HG02610 (cell line): Measurements from ENCODE around the gene FGFRL1.

Experiments
- ATAC-seq: cut with Tn5 transposase; IDR thresholded peaks from one replicate; pipeline ENCODE4 v1.9.1; 2021; ENCODE audit warnings: mild to moderate bottlenecking, moderate library complexity; ENCODE audit not compliant: unreplicated experiment

FGFRL1 gene

DNA sequence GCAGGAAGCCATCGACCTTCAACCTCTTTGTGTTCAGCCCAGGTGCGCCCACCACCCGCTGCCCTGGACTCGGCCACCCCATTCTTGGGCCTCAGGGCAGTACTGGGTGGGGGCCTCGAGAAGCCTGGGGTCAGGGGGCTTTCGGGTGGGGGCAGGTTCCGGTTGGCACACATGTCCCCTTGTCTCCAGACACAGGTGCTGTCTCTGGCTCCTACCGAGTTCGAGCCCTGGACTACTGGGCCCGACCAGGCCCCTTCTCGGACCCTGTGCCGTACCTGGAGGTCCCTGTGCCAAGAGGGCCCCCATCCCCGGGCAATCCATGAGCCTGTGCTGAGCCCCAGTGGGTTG, 7.4 kb upstream of the FGFRL1 start:
- no peak for ATAC-seq

DNA sequence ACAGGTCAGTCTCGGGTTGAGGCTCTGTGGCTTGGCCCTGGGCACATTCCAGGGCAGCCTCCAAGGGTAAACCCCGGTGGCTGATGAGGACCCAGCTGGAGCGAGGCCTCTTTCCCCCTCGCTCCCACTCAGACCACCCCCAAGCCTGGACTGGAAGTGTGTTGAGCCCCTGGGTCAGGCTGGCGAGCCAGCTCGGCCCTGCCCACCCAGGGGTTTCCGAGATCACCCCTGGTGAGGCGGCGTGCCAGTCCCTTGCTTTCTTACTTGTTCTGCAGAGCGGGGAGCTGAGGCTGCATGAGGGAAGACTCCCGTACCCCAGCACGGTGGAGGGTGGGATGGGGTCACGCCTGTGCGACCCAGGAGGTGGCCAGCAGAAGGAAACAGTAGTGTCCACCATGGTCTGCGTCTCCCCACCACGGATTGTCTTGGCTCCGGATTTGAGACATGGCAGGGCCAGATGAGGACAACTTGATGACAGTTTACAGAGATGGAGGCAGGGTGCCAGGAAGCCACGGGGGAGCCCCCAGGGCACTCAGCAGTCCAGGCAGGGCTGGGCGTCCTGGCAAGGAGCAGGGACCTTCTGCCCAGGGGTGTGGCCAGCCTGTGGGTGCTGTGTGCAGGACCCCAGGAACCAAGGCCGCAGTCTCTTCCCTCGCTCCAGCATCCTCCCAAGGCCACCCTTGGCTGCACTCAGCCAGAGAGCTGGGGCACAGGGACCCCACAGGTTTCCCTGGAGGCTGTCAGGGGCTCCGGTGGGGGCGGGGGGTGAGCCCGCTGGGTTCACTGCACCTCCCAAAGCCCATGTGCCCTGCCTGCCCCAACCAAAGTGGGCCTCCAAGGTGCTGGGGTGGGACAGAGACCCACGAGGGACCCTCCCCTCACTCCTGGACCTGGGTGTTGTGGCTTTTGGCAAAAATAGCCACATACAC, 6.6 kb upstream of the FGFRL1 start:
- no peak for ATAC-seq

DNA sequence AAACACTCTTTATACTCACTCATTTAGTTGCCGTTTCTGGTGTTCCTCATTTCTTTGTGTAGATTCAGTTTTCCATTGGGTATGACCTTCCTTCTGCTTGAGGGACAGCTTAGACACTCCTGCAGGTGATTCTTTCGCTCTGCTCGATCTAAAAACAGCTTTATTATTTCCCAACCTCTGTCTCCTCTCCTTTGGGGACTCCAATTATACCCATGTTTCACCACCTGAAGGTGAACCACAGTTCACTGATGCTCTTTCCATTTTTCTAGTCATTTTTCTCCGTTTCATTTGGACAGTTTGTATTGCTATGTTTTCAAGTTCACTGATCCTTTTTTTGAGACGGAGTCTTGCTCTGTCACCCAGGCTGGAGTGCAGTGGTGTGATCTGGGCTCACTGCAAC, 4.6 kb upstream of the FGFRL1 start:
- no peak for ATAC-seq

DNA sequence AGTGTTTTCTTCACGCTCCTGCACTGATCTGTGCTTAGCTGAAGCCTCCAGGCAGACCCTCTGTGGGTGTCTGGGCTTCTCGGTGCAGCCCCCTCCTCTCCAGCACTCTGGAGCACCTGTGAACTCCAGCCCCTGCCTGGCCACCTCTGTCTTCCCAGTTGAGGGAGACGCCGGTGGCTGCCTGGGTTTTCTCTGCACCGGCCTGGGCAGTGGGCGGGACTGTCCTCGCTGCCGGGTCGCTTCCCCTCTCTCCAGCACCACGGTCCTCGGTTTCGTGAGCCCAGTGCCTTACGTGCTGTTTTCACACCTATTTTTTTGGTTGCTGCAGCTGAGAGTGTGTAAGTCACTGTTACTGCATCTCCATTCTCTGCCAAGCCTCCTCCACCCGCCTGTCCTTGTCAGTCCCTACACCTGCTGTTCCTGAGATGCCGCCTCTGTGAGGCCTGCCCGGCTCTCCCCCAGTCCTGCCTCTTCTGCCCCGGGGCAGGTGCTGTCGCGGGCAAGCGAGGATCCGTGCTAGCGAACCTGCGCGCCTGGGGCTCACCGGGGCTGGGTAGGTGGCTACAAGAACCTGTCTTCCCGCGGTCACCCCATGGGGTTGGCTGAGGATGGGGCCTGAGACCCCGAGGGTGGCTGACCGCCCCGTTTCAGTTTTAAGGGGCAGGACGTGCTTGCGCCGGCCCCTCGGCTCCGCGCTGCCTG, 2.4 kb upstream of the FGFRL1 start:
- no peak for ATAC-seq

DNA sequence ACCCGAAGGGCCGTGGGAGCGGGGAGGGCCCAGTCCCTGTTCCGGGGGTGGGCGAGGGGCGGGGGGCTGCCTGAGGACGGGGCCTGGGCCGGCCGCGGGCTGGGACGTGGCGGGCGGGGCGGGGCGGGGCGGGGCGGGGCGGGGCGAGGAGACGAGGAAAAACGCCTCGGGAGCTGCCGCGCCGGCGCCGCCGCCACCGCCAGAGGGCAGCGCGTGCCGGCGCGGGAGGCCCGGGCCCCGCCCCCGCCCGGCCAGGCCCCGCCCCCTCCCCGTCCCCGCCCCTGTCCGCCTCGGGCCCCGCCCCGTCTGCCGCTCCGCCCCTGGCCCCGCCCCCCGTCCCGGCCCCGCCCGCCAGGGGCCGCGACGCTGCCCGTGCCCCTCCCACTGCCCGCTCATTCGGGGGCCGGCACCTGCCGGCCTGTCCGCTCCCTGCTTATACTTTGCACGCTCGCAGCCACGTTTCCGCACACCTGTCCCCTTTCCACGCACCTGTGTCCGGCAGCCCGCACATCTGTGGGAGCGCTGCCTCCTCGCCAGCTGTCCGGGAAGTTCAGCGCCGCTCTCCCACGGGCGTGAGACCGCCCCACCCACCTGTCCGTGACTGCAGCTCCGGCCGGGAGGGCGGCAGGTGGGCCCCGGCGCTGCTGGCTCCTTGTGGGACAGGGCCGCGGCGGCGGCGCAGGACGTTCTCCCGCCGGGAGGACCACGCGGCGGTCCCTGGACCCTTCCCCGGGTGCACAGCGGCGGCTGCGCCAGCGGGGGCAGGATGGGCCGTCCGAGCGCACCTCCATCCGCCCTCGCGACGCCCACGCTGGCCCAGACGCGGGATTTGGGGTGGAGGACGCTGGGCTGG, 1.7 kb upstream of the FGFRL1 start:
- ATAC-seq, result peak; percentile 28

DNA sequence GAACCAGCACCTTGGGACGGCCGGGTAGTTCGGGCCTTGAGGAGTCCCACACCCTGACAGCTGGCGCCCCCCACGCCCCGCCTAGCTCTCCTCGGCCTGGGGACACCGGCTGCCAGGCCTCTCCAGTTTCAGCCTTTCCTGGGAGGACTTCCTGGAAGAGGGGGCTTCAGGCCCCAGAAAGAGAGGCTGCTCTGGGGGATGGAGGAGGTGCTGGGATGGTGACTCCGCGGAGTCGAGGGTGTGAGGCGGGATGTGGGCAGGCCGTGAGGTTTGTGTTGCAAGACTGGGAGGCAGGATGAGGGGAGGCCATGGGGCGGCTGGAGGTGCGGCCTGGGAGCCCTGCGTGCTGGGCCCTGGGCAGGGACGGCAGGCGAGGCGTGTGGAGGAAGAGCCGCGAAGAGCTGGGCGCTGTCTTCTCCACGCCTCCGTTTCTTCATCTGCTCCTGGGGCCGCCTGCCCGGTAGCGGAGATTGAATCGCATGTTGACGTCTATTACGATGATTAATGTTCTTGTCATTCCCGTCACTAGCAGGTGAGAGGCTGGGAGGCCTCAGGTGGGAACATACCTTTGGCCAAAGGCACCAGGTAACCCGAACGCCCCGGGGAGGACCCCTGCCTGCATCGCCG, 918 bp upstream of the FGFRL1 start:
- peak; percentile 11 for ATAC-seq

DNA sequence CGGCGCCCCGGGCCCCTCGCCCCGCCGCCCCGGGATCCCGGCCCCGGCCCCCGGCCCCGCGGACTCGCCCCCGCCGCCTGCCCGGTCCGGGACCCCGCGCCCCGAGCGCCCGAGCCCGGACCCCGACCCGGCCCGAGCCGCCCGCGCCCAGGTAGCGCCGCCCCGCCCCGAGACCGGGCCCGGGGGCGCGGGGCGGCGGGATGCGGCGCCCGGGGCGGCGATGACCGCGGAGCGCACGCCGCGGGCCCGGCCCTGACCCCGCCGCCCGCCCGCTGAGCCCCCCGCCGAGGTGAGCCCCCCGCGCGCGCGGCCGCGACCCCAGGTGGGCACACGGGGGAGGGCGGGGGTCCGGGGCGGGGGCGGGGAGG, 224 bp downstream of the FGFRL1 start:
- no peak for ATAC-seq

DNA sequence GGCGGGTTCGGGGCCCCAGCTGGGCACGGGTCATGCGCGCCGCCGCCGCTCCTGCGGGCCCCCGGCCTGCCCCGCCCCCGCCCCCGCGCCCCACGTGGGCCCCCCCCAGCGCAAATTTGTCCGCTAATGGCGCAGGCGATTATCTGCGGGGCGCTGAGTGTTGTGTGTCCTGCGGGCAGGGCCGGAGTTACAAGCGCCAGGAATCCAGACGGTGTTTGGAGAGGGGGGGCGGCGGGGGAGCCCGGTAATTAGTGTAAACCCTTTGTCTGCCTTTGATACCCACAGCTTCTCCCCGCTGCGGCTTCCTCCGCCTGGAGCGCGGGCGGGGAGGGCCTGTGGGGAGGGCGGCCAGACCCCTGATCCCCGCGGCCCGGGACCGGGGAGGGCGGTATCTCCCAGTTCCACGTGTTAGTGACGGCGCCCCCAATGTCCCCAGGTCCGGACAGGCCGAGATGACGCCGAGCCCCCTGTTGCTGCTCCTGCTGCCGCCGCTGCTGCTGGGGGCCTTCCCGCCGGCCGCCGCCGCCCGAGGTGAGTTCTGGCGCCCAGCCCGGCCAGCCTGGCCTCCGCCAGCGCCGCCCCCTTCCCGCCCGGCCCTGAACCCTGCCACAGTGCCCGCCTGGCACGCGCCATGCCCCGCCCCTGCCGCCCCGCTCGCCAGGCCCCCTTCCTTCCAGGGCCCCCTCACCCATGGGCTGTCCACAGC, 761 bp downstream of the FGFRL1 start:
- no peak for ATAC-seq

DNA sequence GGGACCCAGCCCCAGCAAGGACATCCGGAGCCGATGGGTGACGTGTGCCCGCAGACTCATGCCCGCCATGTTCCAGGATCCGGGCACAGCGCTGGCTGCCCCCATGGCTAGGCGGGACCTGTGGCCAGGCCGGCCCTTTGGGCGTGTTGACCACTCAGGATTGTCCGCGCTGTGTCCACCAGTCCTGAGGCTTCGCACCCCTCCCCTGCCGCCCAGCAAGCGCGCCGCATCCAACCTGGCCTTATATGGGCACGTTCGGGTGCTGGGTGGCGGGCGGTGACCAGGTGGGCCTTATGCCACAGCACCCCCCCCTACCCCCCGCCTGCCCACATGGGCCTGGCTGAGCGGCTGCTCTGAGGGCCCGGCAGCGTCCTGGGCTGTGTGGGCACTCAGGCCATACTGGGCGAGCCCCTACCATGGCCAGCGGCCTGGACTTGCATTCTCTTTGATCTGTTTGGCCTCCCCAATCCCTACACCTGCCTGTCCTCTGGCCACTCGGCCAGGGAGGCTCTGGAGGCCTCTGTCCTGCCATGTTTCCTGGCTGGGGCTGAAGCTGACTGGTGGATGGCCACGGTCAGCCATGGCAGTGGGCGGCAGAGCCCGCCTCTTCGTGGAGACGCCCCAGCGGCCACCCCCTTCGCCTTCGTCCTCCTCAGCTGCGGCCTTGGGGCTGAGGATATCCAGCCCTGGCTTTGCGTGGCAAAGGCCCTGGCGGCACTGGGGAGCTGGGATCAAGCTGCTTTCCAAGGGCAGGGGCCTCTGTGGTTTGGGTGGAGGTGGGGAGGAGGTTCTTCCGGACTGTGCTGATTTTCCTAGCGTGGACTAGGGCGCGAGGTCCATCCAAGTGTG, 2.0 kb downstream of the FGFRL1 start:
- no peak for ATAC-seq

DNA sequence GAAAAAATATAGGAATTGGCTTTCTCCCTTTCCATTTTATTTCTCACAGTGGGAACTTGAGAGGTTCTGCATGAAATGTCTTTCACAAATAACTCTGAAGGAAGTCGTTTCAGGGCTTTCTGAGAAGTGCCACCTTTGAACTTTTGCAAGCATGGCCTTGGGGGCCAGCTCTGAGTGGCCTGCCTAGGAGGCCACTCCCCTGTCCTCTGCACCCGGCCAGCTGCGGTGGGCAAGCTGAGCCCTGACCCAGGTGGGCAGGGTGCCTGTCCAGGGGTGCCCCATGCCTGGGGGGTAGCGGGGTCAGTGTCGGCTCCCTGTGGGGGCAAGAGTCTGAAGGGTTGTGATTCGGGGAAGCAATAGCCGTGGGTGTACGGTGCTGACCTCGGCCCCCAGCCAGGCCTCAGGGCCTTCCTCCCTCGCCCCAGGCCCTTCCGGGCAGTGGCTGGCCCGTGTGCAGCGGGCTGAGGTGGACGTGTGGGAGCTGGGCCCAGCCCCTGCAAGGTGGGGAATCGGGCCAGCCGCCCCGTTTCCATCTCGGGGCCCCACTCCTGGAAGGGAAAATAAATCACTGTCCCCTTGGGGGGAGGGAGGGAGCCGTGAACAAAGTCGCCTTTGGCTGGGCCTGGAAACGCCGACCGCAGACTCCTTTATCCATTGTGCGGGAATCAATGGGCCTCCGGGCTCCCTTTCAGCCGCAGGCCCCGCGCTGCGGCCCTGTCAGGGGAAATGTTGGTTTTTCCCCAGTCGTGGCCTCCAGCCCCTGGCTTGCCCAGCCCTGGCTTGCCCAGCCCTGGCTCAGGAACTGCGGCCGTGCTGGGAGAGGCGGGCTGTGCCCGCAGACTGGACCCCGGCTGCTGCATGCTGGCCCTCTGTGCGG, 3.1 kb downstream of the FGFRL1 start:
- ATAC-seq, result no peak

DNA sequence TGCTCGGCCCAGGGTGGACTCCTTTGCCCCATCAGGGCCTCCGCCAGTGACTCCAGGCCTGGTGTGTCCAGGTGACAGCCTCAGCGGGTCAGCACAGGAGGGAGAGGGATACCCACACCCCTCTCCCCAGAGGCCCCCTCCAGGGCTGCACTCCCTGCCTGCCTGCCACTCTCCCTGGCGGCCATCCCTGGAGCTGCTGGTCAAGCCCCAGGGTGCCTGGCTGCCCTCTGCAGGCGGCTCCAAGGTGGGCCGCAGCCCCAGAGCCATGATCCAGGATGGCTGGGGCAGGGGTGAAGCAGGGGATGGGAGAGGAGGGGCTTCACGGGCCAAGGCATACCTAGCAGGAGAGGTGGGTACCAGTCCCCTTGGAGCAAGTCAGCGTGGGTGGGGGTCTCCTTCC, 3.8 kb downstream of the FGFRL1 start:
- no peak for ATAC-seq

DNA sequence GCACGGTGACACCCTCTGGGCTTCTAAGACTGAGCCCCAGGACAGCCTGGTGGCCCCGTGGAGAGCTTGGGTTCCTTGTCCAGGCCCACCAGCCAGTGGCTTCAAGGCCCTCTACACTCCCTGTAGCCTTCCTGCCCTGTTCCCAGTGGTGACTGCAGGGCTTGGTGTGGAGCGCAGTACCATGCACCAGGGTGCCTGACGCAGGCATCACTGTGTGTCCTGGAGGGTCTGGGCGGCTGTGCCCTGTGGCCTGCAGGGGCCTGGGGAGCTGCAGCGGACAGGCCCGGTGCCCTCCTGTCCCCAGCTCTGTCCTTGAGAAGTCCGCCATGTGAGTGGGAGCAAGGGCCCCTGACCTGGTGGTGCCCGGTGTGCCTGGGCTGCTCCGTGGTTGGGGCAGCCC, 4.3 kb downstream of the FGFRL1 start:
- no peak for ATAC-seq

DNA sequence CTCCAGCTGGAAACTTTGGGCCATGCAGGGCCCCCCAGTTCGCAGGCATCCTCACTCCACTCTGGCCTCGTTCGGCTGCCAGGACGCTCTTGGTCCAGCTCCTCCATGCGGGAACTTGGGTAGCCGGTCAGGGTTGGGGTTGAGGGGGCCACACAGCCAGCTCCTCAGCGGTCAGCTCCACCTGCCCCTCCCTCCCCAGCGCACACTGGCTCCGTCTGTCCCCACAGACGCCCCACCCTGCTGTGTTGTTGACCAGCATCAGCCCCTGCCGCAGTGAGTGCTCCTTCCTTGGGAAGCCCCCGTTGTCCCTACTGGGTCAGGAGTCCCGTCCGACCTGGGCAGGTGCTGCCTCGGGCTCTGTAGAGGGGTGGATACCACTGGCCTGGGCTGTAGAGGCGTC, 5.8 kb downstream of the FGFRL1 start:
- no peak for ATAC-seq

DNA sequence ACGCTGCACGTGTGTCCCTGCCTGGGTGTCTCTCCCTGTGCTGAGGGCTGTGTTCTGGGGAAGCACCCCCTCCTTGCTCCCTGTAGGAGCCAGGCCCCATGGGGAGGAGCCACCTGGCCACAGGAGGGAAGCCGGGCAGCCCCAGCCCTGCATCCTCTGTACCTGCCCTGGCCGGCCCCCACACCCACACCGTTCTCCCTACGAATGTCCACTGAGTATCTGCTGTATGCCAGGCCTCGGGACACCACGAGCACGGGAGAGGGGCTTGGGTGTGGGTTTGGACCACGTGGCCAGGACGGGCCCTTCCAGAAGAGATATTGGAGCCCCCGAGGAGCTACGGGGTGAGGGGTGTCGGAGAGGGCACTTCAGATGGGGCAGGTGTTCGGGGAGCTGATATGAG, 6.3 kb downstream of the FGFRL1 start:
- ATAC-seq, result no peak

DNA sequence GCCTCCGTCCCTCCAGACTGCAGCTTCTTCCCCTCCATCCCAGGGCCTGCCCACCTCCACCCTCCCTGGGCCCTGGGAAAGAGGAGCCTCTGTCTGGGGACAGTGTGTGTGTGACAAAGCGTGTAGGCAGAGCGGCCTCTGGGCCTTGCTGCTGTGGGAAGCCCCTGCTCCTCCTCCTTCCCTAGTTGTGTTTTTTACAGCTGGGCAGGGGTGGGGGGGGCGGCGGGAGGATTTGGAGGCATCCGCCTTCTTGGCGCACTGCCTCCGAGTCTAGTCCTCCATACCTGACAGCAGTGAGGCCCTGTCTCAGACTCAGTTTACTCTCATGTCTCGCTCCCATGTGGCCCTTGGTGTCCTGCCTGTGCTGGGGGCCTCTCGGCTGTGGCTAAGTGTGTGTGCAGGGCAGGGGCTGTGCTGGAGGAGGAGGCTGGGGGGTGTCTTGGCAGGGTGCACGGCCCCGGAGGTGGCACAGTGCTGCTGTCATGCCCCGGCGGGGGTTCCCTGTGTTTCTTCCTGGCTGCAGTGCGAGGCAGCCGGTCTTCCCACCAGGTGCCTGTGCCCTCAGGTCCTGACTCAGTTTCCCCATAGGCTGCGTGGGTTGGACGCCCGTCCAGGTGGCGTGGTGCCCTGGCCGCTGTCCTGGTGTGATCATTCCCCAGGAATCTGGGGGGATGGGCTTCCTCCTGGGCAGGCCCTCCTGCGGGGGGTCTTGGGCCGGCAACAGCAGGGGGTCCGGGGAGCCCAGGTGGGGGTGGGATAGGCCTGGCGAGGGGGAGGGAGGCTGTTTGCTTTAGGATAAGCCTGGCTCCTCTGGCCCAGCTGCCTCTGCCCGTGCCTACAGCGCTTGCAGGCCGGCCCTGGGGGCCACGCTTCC, 7.0 kb downstream of the FGFRL1 start:
- no peak for ATAC-seq

DNA sequence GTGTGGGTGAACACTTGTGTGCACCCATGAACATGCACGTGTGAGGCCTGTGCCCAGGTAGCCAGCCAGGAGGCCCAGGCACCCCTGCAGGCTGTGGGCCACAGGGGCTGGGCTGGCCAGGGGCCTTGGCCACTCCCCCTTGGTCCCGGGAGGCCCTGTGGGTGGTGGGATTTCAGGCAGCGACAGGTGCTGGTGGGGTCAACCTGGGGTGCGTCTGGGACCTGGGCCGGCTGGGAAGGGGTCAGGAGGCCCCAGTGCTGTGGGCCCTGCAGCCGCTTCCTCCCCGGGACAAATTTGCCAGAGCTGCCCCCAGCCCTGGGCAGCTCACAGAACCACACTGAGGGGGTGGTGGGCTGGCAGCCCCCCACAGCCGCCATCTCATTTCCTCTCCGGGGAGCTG, 7.9 kb downstream of the FGFRL1 start:
- no peak for ATAC-seq

DNA sequence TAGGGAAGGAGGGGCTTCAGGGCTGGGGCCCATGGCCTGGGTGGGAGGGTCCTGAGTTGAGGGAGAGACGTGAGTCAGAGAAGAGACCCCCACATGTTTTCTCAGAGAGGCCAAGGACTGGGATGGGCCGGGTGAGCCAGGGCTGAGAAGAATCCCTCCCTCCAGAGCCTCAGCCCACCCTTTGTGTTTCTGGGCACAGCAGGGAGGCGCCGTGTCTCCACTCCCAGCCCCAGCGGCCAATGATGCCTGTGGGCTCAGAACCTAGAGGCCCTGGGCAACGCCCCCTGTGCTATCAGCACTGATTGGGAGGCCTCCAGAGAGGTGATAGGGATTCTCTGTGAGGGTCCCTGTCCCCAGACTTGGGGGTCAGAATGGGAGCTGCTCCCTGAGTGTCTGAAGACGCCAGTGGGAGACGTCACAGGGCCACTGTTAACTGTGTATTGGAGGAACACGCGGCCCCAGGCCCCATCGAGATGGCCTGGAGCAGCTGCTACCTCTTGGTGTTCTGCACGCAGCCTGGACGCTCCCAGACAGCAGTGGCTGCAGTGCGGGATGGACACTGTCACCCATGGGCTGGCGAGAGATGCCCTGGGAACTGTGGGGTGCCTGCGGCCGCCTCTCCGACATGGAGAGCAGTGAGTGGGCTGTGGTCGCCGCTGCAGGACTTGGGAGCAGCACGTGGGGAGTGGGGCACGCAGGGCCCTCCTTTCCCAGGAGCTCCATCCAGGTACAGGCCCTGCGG, 8.5 kb downstream of the FGFRL1 start:
- ATAC-seq, result no peak
